ENCODE measurements around the gene JAGN1.
"Not testable (repeated sequence)": the region's sequence is repeated elsewhere in the genome, so short reads cannot be mapped to it uniquely, and the experiment has no call there.

GRCh38 chr3:9900965-9901415, 10.6 kb downstream of the JAGN1 start:
- not testable (repeated sequence) for TF ChIP-seq EZH2 (IDR thresholded peaks at IDR 0.05; ENCODE audit: borderline replicate concordance, low read length); CTCF (conservative IDR thresholded peaks at IDR 0.05 in 1 of 2, IDR thresholded peaks at IDR 0.05 in 1 of 2; ENCODE audit: extremely low read depth in 1 of 2, insufficient read depth in 1 of 2, low read depth in 1 of 2, low read length in 2 of 2)

Data from mammary epithelial cell (primary cell).